PC-3 (cell line): ENCODE measurements around the gene GRIA1.

Experiments used
- CTCF ChIP-seq: fragments of 300-600 bp; sonication (generic); conservative IDR thresholded peaks from 2 replicates; pipeline ENCODE4 v1.5.1; 2017; ENCODE audit warnings: antibody characterized with exemption, low read depth, mild to moderate bottlenecking, low read length
- EZH2 ChIP-seq: fragments of 300-600 bp; sonication (generic); IDR thresholded peaks from one replicate; pipeline ENCODE4 v1.6.1; 2017; ENCODE audit warnings: antibody characterized with exemption, mild to moderate bottlenecking, low read length; ENCODE audit not compliant: unreplicated experiment
- EZH2phosphoT487 ChIP-seq: fragments of 300-600 bp; sonication (generic); IDR thresholded peaks from 2 replicates; pipeline ENCODE4 v1.6.1; 2018; ENCODE audit warnings: mild to moderate bottlenecking, antibody characterized with exemption, low read length, borderline replicate concordance

DNA sequence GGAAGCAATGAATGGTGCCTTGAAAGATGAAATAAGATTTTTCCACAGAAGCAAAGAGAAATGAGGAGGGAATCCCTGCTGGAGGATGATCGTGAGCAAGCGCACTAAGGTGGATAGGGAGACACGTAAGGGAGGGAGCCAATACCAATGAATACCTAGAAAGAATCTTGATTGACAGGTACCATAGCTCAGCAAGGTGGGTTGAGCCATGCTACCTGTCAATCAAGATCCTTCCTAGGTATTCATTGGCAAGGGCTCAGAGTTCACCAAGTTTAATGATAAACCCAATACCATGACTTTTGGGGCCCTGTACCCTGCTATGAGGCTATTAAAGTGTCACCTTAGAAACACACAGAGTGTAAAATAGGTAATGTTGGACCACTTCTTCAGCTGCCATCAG lies 226.8 kb downstream of the GRIA1 start:
- TF ChIP-seq CTCF (no peak), EZH2 (no peak), EZH2phosphoT487 (no peak)
